ENCODE data around the gene USP7.
"Not testable (repeated sequence)": the region's sequence is repeated elsewhere in the genome, so short reads cannot be mapped to it uniquely, and the experiment has no call there.

Gene USP7

DNA sequence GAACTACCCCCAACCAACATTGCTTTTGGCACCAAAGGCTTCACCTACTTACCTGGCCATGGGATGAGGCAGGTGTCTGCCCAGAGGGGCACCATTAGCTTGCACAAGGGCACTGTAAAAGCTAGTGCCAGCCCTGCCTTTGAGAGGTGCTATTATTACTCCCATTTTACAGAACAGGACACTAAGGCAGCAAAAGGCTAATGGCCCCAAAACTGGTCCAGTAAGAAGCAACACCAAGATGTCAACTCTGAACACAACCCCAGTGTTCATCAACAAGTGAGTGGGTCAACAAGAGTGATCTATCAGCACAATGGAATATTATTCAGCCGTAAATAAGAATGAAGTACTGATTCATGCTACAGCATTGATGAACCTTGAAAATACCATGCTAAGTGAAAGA is 7.7 kb upstream of the USP7 start:
- no peak for DNase-seq

- DNase-seq = not testable (repeated sequence)
Observed at GRCh38 chr16:8969202-8969897, 5.6 kb upstream of the USP7 start.

- not testable (repeated sequence) for DNase-seq
Observed at GRCh38 chr16:8968054-8968453, 4.3 kb upstream of the USP7 start.

GRCh38 chr16:8967132-8967821 is 3.6 kb upstream of the USP7 start:
- DNase-seq = no peak

- DNase-seq = no peak
Observed at GRCh38 chr16:8966817-8967131, 3.1 kb upstream of the USP7 start.

- DNase-seq = no peak
Observed at GRCh38 chr16:8964462-8964861, 756 bp upstream of the USP7 start.

DNA sequence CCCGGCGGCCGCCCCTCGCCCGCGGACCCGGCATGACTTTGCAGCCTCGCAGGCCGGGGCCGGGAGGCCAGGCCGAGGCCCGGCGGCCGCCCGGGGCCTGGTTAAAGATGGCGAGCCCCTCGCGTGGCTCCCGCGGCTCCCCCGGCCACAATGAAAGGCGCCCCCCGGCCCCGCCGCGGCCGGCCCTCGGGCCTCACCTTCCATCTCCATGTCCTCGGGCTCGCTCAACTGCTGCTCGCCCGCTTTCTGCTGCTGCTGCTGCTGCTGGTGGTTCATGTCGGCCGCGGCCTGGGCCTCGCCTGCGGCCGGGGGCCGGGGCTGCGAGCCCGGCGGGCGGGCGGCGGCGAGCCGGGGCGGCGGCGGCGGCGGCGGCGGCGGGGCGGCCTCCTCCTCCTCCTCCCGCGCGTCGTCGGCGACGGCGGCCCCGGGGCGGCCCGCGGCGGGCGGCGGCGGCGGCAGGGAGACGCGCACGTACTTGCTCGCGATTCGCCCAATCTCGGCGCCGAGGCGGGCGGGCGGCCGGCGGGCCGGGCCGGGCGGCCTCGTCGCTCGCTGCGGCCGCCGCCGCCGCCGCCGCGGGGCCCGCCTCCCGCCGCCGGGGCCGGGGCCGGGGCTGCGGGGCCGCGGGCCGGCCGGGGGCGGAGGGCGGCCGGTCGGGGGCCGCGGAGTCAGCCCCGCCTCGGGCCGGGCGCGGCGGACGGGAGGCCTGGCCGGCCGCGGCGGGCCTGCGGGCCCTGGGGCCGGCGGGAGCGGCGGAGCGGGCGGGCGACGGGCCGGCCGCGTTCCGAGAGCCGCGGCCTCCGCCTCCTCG is 491 bp downstream of the USP7 start:
- DNase-seq = no peak

GRCh38 chr16:8962393-8963009 is 1.2 kb downstream of the USP7 start:
- DNase-seq = peak; percentile 52

DNA sequence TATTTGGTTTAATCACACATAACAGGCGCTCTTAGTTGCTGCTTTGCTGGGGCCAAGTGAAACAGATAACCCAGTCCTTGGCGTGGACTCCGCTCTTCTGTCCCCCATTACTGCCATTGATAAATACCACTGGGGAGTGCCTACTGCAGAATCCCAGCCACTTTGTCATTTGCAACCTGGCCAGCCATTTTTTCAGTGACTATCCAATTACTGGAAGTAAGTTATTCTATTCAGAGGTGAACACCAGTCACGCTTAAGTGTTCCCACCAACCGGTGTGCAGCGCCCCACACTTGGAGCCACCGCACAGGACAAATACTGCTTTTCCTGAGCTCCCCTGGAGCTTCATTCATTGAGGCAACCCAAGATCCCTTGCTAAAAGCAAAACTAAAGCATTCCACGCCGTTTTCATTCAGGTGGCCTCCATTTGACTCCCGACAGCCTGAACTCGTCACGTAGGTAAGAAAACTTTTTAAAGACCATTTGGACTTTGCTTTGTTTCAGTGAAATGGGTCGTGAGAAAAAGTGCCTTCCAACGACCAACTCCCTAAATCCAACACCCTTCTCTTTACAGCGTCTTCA is 1.8 kb downstream of the USP7 start:
- no peak for DNase-seq

DNA sequence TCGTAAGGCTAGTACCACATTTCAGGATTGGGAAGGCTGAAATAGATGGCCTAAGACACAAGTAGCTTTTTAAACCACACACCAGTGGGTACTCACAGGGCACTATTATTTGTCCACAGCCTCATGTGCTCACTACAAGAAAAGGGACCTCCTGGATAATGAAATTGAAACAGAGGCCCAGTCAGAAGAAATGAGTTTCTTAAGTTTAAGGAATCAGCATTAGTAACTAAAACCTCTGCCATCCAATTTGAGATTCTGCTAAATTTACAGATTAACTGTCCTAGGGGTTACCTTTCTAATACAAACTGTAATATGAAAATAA is 3.0 kb downstream of the USP7 start:
- no peak for DNase-seq

- DNase-seq = no peak
Observed at GRCh38 chr16:8959921-8960787, 3.6 kb downstream of the USP7 start.

DNA sequence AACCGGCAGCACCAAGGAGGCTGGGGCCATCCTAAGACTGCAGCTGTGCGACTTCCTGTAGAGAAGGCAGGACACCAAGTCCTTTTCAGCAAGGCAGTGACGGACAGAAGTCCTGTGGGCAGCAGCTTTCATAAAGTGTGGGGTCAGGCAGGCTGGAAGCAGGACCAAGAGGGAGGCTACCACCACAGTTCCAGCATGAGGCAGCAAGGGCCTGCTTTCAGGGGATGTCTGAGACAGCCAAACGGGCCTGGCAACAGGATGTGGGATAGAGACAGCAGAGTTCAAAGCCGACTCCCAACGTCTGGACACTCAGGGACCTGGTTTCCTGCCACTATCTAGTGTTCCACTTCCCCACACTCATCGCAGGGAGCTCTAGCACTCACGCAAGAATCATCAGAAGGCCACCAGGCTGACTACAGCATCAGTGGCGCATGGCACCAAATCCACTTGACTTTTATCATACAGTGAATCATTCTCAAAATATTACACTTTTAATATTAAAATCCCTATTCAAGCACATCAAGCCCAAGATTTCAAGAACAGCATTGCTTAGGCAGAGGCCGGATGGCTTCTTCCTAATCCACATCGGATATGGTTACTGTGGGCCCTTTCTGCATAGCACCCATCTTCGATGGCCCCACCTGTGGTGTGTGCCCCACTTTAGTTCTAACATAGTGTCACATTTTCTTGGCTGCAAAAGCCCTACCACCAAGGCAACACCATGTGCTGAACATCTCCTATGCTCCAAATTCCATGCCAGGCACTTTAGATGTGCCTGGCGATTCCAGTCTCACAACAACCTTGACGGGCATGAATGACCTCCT is 5.2 kb downstream of the USP7 start:
- DNase-seq = no peak

DNA sequence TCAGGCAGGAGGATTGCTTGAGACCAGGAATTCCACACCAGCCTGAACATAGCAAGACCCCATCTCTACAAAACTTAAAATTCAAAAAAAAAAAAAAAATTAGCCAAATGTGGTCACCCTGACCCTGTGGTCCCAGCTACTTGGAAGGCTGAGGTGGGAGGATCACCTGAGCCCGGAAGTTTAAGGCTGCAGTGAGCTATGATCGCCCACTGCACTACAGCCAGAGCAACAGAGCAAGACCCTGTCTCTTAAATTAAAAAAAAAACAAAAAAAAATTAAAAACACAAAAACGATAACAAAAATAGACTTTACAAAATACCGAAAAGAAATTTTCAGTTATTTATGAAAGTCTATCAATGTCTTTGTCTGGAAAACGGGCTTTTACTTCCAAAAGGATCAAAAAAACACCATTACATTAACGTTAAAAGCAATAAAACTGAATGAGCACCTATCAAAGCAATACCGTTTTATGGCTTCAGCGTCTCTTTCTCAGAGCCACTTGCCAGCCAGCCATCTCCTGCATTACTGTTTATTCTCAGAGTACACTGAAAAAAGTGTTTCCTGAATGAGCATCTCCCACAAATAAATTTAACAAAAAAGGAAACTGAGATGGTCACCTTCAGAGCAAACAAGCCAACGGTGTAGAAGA is 6.1 kb downstream of the USP7 start:
- no peak for DNase-seq

- DNase-seq = no peak
Observed at GRCh38 chr16:8957063-8957397, 6.7 kb downstream of the USP7 start.

DNA sequence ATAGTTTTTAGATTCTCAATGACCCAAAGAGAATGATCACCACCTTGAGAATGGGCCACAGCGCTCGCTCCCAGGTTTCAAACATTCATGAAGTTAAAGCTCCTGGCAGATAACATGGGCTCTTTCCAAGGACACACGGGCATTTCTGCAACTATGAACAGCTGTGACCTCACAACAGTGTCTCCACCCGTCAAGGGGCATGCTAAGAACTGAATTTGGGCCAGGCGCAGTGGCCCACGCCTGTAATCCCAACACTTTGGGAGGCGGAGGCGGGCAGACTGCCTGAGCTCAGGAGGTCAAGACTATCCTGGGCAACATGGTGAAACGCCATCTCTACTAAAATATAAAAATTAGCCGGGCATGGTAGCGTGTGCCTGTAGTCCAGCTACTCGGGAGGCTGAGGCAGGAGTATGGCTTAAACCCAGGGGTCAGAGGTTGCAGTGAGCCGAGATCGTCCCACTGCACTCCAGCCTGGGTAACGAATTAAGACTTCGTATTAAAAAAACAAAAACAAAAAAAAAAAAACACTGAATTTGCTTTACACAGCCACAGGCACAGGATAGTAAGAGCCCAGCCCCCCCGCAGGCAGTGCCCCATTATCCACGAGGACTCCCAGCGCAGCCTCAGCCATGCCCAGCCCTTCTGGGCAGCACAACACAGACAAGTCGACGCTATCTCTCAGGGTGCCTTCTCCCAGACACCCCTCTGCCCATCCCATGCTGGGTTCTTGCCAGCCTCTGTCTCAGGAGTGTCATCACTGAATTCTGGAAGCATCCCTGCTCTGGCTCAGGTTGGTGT is 7.2 kb downstream of the USP7 start:
- no peak for DNase-seq

DNA sequence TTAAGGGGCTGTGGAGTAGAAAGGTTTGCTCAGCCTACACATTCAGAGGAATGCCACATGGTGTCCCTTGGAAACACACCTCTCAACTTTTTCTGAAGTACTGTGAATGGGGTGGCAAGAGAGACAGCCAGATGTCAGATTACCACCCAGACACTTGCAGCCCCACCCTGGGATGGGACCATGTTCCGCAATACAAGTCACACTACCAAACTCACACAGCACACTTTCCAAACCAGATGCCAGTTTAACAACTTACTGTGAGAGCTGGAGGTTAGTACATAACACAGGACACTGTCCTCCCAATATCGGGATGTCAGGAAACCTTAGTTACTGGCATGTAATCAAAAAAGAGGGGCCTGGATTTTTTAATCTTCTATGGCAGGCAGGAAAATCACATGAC is 7.9 kb downstream of the USP7 start:
- DNase-seq = no peak

DNA sequence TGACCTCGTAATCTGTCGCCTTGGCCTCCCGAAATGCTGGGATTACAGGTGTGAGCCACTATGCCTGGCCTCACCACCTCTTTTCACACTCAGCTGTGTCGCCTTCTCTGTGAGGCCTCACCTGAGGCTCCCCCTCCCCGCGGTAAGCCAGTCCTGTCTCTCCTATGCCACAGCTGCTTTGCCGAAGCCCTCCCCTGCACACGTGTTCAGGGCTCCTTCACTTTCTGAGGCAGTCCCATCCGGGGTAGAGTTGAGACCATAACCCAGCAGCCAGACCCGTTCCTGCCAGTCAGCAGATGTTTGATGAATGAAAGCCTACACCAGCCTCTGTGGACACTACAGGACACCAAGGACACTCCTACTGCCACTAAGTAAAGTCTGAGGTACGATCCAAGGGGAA is 10.6 kb downstream of the USP7 start:
- no peak for DNase-seq

GRCh38 chr16:8952281-8952751 is 11.4 kb downstream of the USP7 start:
- no peak for DNase-seq

DNA sequence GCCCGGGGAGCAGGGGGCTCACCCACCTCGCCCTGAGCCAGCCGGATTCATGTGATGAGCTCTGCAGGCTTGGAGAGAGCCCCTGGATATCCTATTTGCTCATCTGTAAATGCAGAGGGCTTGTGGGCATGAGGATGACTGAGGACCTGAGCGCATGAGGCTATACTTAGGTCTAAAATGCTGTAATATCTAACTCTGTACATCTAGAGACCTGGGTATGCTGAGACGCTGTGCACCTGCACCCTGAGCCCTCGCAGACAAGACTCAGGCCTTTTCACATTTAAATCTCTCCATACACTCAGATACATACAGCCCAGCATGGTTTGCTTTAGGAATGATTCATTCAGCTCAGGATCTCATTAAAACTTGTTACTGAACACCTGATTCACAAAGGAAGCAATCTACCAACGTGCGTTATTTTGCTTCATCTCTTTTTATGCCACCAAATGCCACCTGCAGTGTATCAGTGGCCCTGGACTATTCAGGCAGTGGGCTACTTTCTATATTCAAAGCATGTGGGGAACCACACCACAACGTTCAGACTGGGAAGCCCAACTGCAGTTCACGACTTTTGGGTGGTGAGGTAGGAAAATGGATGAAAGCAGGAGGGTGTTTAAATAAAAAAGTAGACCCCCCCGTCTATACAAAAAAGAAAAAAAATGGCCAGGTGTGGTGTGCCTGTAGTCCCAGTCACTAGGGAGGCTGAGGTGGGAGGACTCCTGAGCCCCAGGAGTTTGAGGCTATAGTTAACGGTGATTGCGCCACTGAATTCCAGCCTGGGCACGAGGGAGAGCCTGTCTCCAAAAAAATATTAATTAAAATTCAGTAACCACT is 12.0 kb downstream of the USP7 start:
- no peak for DNase-seq

Data from activated effector memory CD4-positive, alpha-beta T cell treated with Interleukin-2 at 50 U/mL for 16 hours (primary cell).